GM23338 (cell line): ENCODE measurements around the gene TNS1. TPM values are rescaled to one million over a fixed set of nuclear protein-coding genes. Genes with fewer than 3 reads are reported as not detected.

Experiments
- ATAC-seq: fragments of 200-7000 bp; cut with Tn5 transposase; 3 replicates; pipeline ENCODE4 v1.9.1; 2020
- DNase-seq: peaks from one replicate; pipeline ENCODE4 v3.0.0-alpha.2; 2015; ENCODE audit warnings: low spot score
- H2AFZ ChIP-seq: fragments of 200-600 bp; sonication (generic); 2 replicates; pipeline ENCODE4 v1.8.0; 2016; ENCODE audit warnings: antibody characterized with exemption, mild to moderate bottlenecking, moderate library complexity
- H3F3A ChIP-seq: fragments of 200-600 bp; sonication (generic); replicated peaks from 2 replicates; pipeline ENCODE4 v1.8.0; 2017; ENCODE audit warnings: antibody characterized with exemption, mixed run types, low read depth
- H3K27ac ChIP-seq: fragments of 200-600 bp; sonication (generic); 2 replicates; pipeline ENCODE4 v1.6.1; 2016; ENCODE audit warnings: low read depth
- H3K27me3 ChIP-seq: fragments of 200-600 bp; sonication (generic); 2 replicates; pipeline ENCODE4 v1.8.0; 2016; ENCODE audit warnings: mild to moderate bottlenecking, mixed run types, moderate library complexity; ENCODE audit not compliant: insufficient read depth
- H3K36me3 ChIP-seq: fragments of 200-600 bp; sonication (generic); 2 replicates; pipeline ENCODE4 v1.8.0; 2016; ENCODE audit warnings: mild to moderate bottlenecking; ENCODE audit not compliant: insufficient read depth
- H3K4me1 ChIP-seq: fragments of 200-600 bp; sonication (generic); 2 replicates; pipeline ENCODE4 v1.8.0; 2016; ENCODE audit warnings: mild to moderate bottlenecking, moderate library complexity; ENCODE audit not compliant: insufficient read depth
- H3K4me2 ChIP-seq: fragments of 200-600 bp; sonication (generic); 2 replicates; pipeline ENCODE4 v1.7.1; 2017; ENCODE audit warnings: mixed run types
- H3K4me3 ChIP-seq: fragments of 200-600 bp; sonication (generic); 2 replicates; pipeline ENCODE4 v1.6.1; 2016; ENCODE audit warnings: mixed run types
- H3K79me2 ChIP-seq: fragments of 200-600 bp; sonication (generic); replicated peaks from 2 replicates; pipeline ENCODE4 v1.8.0; 2017; ENCODE audit warnings: mild to moderate bottlenecking; ENCODE audit not compliant: insufficient read depth
- H3K9me2 ChIP-seq: fragments of 200-600 bp; sonication (generic); 2 replicates; pipeline ENCODE4 v1.8.0; 2017; ENCODE audit not compliant: insufficient read depth
- H4K20me1 ChIP-seq: fragments of 200-600 bp; sonication (generic); replicated peaks from 2 replicates; pipeline ENCODE4 v1.8.0; 2017; ENCODE audit warnings: mild to moderate bottlenecking; ENCODE audit not compliant: insufficient read depth
- H3K27ac Mint-ChIP-seq: 2 replicates; pipeline ENCODE4 v1.8.0; 2020; ENCODE audit warnings: inconsistent platforms, mild to moderate bottlenecking, moderate library complexity, mixed read lengths
- H3K27me3 Mint-ChIP-seq: 3 replicates; pipeline ENCODE4 v1.8.0; 2022; ENCODE audit warnings: low read depth, mild to moderate bottlenecking, moderate library complexity, mixed read lengths, inconsistent platforms; ENCODE audit not compliant: insufficient read depth, poor library complexity
- H3K36me3 Mint-ChIP-seq: 3 replicates; pipeline ENCODE4 v1.8.0; 2021; ENCODE audit warnings: low read depth, mild to moderate bottlenecking, inconsistent platforms, moderate library complexity, mixed read lengths
- H3K4me1 Mint-ChIP-seq: 3 replicates; pipeline ENCODE4 v1.8.0; 2020; ENCODE audit warnings: mild to moderate bottlenecking, inconsistent platforms, mixed read lengths
- H3K4me3 Mint-ChIP-seq: 3 replicates; pipeline ENCODE4 v1.8.0; 2021; ENCODE audit warnings: moderate library complexity, mild to moderate bottlenecking, inconsistent platforms, mixed read lengths
- H3K9me3 Mint-ChIP-seq: 3 replicates; pipeline ENCODE4 v1.8.0; 2020; ENCODE audit warnings: moderate library complexity, mild to moderate bottlenecking, inconsistent platforms, mixed read lengths
- CREB1 ChIP-seq: fragments of 250-450 bp; sonication (Bioruptor Pico); IDR thresholded peaks from 2 replicates; pipeline ENCODE4 v1.5.0; 2020; ENCODE audit warnings: low read depth, mild to moderate bottlenecking, moderate library complexity
- EZH2 ChIP-seq: fragments of 200-600 bp; sonication (generic); IDR thresholded peaks from one replicate; pipeline ENCODE4 v1.8.0; 2017; ENCODE audit warnings: antibody characterized with exemption, mild to moderate bottlenecking, low read depth; ENCODE audit not compliant: unreplicated experiment
- EZH2phosphoT487 ChIP-seq: fragments of 200-600 bp; sonication (generic); IDR thresholded peaks from one replicate; pipeline ENCODE4 v1.8.1; 2018; ENCODE audit warnings: antibody characterized with exemption; ENCODE audit not compliant: unreplicated experiment
- JUNB ChIP-seq: IDR thresholded peaks from one replicate; pipeline ENCODE4 v1.6.1; 2016; ENCODE audit warnings: antibody characterized with exemption; ENCODE audit not compliant: unreplicated experiment
- POLR2AphosphoS5 ChIP-seq: IDR thresholded peaks from 2 replicates; pipeline ENCODE4 v1.6.1; 2016; ENCODE audit warnings: antibody characterized with exemption, low read depth
- ZNF114 ChIP-seq: fragments of 250-450 bp; sonication (Bioruptor Pico); IDR thresholded peaks from 2 replicates; pipeline ENCODE4 v1.5.0; 2020; ENCODE audit warnings: mild to moderate bottlenecking, moderate library complexity
- polyA plus RNA-seq: library from polyadenylated mRNA; unstranded; fragments of >200 nt; fragmentation: Nextera tagmentation; extraction: Ambion mirVana; gene quantifications from 2 replicates; pipeline ENCODE4 v1.2.1, GENCODE V29; 2016
- total RNA-seq: library from RNA; depleted of rRNA; stranded (reverse); fragments of >200 nt; shearing (Covaris generic); gene quantifications from 2 replicates; pipeline ENCODE4 v1.2.3, GENCODE V29; 2014
- TF ChIP-seq, protein P1 (sequence below): IDR thresholded peaks from one replicate; pipeline ENCODE4 v1.6.1; 2018; ENCODE audit warnings: antibody characterized with exemption; ENCODE audit not compliant: unreplicated experiment
- TF ChIP-seq, protein P2 (sequence below): IDR thresholded peaks from 2 replicates; pipeline ENCODE4 v1.6.1; 2016; ENCODE audit warnings: antibody characterized with exemption
- TF ChIP-seq, protein P3 (sequence below), 2 experiments: fragments of 200-600 bp in 1 of 2; sonication (generic) in 1 of 2; conservative IDR thresholded peaks; 2 replicates each; pipeline versions ENCODE4 v1.5.1 to v1.6.1; 2016 to 2017; ENCODE audit warnings: antibody characterized with exemption in 2 of 2, low read depth in 2 of 2, mild to moderate bottlenecking in 2 of 2, moderate library complexity in 1 of 2

Gene TNS1
- total and polyA plus RNA-seq, 2 experiments from 2014 or later = 2.0 to 7.4 TPM

DNA sequence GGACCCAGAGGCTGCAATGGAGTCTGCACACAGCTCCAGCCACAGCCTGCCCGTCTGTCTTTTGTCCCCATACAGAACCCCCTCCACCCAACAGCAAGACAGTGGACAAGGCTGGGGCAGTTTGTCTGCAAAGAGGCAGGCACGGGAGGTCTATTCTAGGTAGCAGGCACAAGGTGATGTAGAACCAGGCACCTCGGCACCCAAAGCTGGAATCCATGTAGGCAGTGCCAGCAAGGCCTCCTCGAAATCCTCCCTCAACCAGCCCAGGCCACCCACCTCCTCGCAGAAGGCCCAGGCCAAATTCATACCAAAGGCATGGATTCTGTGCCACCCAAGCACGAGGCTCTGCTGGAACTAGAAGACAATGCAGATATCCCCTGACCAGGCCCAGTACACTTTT lies 179.2 kb downstream of the TNS1 start (continued):
- TF ChIP-seq, protein P1, sequence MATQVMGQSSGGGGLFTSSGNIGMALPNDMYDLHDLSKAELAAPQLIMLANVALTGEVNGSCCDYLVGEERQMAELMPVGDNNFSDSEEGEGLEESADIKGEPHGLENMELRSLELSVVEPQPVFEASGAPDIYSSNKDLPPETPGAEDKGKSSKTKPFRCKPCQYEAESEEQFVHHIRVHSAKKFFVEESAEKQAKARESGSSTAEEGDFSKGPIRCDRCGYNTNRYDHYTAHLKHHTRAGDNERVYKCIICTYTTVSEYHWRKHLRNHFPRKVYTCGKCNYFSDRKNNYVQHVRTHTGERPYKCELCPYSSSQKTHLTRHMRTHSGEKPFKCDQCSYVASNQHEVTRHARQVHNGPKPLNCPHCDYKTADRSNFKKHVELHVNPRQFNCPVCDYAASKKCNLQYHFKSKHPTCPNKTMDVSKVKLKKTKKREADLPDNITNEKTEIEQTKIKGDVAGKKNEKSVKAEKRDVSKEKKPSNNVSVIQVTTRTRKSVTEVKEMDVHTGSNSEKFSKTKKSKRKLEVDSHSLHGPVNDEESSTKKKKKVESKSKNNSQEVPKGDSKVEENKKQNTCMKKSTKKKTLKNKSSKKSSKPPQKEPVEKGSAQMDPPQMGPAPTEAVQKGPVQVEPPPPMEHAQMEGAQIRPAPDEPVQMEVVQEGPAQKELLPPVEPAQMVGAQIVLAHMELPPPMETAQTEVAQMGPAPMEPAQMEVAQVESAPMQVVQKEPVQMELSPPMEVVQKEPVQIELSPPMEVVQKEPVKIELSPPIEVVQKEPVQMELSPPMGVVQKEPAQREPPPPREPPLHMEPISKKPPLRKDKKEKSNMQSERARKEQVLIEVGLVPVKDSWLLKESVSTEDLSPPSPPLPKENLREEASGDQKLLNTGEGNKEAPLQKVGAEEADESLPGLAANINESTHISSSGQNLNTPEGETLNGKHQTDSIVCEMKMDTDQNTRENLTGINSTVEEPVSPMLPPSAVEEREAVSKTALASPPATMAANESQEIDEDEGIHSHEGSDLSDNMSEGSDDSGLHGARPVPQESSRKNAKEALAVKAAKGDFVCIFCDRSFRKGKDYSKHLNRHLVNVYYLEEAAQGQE = no peak
- TF ChIP-seq JUNB (no peak), CREB1 (no peak), POLR2AphosphoS5 (no peak), EZH2phosphoT487 (no peak), EZH2 (no peak)

DNA sequence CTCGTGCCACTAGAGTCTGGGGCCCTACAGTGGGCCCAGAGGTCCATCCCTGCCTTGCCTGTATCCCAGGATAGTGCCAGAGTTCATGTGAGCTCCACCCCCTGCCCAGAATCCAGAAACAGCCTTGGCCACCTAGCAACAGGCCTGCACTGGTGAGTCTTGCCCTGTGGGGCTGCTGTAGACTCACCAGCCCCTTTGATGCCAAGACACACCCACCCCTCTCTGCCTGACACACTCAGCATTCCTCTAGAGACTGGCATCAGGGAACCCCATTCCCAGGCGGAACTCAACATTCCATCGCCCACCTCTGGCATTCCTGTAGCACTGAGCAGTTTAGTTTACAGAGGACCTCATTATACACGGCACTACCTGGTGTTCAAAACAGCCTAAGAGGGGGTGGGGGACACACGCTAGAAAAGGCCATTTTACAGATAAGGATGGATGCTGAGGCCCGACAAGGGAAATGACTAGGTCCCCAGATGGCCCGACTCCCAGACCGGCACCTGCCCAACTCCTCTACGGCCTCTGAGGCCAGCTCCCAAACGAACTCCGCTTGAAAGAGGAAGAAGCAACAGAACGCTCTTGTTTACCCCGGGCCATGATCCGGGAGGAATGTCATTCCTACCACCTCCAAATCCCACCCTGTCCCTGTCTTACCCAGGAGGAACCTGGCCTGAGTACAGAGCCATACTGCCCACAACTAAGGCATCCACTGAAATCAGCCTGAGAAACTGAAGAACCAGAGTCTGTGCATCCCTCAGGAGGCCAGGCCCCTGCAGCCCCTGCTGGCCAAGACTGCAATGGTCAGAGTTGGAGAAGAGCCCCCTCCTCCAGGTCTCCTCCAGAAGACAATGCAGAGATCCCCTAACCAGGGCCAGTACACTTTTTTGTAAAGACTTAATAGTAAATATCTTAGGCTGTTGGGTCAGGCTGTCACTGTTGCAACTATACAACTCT lies 180.2 kb downstream of the TNS1 start:
- H3F3A ChIP-seq = no peaks in the 10 kb centered on the region
- no peaks in the 10 kb centered on the region for H3K27me3 ChIP-seq
- no peaks in the 10 kb centered on the region for H3K36me3 ChIP-seq
- H3K27ac ChIP-seq = no peak overlapping the region
- H2AFZ ChIP-seq = no peak overlapping the region
- H3K4me1 ChIP-seq = no peaks in the 10 kb centered on the region
- no peak overlapping the region for H3K4me3 Mint-ChIP-seq
- no peaks in the 10 kb centered on the region for H3K9me2 ChIP-seq
- TF ChIP-seq EZH2phosphoT487 (no peak), CREB1 (no peak), ZNF114 (CRISPR knock-in tag) (no peak), EZH2 (no peak), JUNB (no peak)
- TF ChIP-seq, protein P1 = no peak
- TF ChIP-seq, protein P2, sequence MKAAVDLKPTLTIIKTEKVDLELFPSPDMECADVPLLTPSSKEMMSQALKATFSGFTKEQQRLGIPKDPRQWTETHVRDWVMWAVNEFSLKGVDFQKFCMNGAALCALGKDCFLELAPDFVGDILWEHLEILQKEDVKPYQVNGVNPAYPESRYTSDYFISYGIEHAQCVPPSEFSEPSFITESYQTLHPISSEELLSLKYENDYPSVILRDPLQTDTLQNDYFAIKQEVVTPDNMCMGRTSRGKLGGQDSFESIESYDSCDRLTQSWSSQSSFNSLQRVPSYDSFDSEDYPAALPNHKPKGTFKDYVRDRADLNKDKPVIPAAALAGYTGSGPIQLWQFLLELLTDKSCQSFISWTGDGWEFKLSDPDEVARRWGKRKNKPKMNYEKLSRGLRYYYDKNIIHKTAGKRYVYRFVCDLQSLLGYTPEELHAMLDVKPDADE = no peak
- TF ChIP-seq, protein P3, sequence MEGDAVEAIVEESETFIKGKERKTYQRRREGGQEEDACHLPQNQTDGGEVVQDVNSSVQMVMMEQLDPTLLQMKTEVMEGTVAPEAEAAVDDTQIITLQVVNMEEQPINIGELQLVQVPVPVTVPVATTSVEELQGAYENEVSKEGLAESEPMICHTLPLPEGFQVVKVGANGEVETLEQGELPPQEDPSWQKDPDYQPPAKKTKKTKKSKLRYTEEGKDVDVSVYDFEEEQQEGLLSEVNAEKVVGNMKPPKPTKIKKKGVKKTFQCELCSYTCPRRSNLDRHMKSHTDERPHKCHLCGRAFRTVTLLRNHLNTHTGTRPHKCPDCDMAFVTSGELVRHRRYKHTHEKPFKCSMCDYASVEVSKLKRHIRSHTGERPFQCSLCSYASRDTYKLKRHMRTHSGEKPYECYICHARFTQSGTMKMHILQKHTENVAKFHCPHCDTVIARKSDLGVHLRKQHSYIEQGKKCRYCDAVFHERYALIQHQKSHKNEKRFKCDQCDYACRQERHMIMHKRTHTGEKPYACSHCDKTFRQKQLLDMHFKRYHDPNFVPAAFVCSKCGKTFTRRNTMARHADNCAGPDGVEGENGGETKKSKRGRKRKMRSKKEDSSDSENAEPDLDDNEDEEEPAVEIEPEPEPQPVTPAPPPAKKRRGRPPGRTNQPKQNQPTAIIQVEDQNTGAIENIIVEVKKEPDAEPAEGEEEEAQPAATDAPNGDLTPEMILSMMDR (conservative IDR thresholded peaks at IDR 0.05; ENCODE audit: low read depth in 2 of 2) = peak; percentile 10 to 26; a peak in 1 of 4 replicates
- H3K4me1 Mint-ChIP-seq = peaks cover 18% of the 10 kb centered on the region; the same call in 2 of the 3 replicates
- no peaks in the 10 kb centered on the region for H3K79me2 ChIP-seq
- H3K9me3 Mint-ChIP-seq = no peaks in the 10 kb centered on the region
- H3K27ac Mint-ChIP-seq = peak overlapping the region; percentile 34; the same call in 1 of the 2 replicates
- no peaks in the 10 kb centered on the region for H3K36me3 Mint-ChIP-seq
- no peak overlapping the region for H3K4me2 ChIP-seq
- H4K20me1 ChIP-seq = no peaks in the 10 kb centered on the region
- peak; percentile 21 for DNase-seq
- no peak overlapping the region for H3K4me3 ChIP-seq
- H3K27me3 Mint-ChIP-seq = peaks cover 10% of the 10 kb centered on the region
- ATAC-seq = peak; percentile 44
